Measurements from ENCODE around the gene TGFA. TPM values are rescaled to one million over a fixed set of nuclear protein-coding genes. Genes with fewer than 3 reads are reported as not detected.
"Not testable (repeated sequence)": the region's sequence is repeated elsewhere in the genome, so short reads cannot be mapped to it uniquely, and the experiment has no call there.

Gene TGFA
- polyA plus RNA-seq, 12 donors, result 0.44 to 3.8 (median 0.97) TPM; not detected in 1

- no peak for DNase-seq
These were observed 55.6 kb downstream of the TGFA start for GRCh38 chr2:70498054-70498453.

- no peak for DNase-seq
These were observed 56.8 kb downstream of the TGFA start for GRCh38 chr2:70496819-70497218.

- DNase-seq, result no peak
These were observed 59.2 kb downstream of the TGFA start for GRCh38 chr2:70494293-70494886.

DNA sequence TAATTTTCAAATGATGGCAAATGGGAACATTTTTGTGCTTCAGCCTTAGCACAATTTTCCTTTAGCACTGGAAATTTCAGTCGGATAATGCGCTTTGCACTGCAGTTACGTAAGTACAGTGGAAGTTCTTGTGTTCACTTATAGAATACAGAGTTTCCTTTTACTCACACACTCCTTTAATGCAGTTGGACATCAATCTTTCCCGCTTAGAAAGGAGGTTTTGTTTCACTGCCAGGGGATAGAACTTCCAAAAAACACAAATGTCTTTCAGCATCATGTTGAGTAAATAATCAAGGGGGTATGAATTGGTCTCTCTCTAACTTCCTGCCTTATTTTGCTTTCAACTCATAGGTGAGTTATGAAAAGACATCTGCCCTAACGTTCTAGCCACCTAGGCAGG is 63.2 kb downstream of the TGFA start:
- no peak for DNase-seq

DNA sequence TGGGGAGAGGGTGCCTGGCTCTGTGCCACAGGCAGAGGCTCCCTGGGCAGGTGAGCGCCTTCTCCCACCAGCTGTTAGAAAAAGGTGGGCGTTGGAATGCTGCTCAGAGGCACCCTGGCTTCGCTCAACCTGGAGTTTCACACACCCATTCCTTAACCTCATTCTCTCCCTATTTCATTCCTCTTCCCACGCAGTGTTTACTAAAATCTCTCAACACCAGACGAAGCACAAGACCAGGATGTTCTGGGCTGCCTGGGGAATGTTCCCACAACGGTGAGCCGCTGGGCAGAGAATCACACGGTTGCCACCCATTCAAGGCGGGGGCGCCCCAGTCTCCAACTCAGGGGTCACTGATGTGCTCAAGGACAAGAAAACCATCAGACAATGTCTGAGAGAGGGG is 64.5 kb downstream of the TGFA start:
- no peak for DNase-seq

DNA sequence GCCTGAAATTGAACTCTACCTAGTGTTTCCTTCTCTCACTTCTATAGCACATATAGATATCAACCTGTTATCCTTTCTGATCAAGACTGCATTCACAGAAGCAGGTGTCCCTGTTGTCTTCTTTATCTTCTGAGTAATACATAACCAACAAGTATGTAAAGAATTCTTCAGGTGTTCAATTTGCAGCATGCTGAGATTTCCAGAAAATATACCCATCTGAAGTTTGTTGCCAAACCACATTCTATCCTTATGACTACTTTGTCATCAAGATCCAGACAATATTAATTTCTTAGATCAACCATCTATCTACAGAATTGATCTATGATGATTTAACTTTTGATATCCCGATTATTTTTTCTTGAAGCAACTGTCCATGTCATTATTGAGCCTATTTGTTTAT is 69.5 kb downstream of the TGFA start:
- DNase-seq, result no peak

DNA sequence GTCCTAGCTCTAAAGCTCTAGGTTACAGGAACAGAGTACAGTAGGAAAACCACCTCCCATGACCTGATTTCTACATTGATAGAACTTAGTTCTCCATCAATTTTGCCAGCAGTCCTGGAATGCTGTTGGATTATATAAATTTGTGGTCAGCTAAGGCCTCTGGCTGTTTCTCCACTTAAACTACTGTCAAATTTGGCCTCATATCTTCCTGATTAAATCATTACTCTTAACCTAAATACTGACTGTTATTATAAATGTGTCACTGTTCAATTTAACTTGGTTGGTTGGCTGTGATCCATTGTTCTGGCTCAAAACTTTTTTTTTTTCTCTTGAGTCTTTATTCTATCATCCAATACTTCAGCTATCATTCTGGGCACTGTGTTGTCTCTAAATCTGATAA is 71.2 kb downstream of the TGFA start:
- no peak for DNase-seq

DNA sequence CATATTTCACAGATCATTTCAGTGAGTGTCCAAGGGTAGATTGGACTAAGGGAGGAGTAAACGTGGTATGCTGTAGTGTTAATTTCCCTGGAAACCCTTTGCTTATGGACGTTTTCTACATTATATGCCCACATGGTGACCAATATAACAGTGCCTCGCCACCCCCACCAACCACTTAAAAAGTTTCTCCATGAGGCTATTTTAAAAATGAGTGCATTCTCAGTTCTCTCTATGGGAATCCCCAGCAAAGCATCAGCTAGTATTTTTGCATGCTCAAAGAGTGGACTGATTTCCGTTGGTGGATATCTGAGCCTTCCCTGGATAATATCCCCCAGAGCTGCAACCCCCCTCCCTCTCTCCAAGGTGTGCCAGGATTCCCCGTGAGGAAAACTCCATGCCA is 73.2 kb downstream of the TGFA start:
- no peak for DNase-seq

- DNase-seq, result no peak
These were observed 73.8 kb downstream of the TGFA start for GRCh38 chr2:70479816-70480215.

DNA sequence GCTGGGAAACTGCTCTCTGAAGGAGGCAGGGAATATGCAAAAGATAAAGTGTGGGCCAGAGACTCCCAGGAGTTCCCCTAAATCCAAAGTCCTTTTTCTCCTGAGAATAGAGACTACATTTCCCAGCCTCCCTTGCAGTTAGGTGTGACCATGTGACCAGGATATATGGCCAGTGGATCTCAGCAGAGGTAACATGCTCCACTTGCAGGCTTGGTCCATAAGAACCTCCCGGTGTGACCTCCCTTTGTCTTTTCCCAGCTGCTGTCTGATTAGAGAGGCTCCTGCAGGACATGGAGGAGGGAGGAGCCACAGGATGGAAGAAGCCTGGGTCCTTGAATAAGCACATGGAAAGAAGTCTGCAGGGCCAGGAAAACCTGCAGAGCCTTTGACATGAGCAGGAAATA is 76.2 kb downstream of the TGFA start:
- DNase-seq, result no peak

- no peak for DNase-seq
These were observed 78.4 kb downstream of the TGFA start for GRCh38 chr2:70475266-70475665.

- DNase-seq, result no peak
These were observed 79.3 kb downstream of the TGFA start for GRCh38 chr2:70474256-70474848.

GRCh38 chr2:70473101-70473722 is 80.4 kb downstream of the TGFA start:
- no peak for DNase-seq

- DNase-seq, result no peak
These were observed 81.3 kb downstream of the TGFA start for GRCh38 chr2:70472221-70472890.

DNA sequence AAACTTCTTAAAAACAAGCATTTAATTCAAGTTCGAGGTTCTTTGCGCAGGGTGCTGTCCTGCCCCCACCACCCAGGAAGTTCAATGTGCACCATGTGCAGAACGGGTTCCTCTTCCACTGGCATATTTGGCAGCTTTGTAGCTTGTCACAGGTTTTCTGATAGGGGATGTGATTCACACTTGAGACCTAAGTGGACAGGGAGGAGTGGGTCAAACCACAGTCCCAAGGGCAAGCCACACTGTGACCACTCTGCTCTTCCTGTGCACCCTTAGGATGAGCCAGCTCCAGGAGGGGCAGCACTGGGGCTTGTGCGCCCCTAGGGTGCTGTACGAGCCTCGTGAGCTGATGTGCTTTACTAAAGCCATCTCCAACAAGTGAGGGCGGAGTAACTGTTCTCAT is 82.5 kb downstream of the TGFA start:
- DNase-seq, result no peak

DNA sequence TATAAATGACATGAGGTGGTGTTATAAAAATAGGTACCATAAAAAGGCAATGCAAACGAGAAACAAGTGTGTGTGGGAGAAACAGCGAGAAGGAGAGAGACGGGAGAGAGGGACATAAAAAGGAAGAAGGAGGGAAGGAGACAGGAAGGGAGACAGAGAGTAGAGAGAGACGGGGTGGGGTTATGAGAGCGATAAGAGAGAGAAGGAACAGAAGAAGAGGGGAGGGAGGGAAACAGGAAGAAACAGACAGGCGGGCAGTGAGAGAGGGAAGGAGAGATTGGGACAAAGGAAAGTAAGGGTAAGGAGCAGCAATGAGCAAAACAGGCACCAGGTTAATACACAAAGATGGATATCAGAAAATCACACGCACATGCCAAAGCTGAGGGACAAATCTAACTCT is 83.7 kb downstream of the TGFA start:
- no peak for DNase-seq

DNA sequence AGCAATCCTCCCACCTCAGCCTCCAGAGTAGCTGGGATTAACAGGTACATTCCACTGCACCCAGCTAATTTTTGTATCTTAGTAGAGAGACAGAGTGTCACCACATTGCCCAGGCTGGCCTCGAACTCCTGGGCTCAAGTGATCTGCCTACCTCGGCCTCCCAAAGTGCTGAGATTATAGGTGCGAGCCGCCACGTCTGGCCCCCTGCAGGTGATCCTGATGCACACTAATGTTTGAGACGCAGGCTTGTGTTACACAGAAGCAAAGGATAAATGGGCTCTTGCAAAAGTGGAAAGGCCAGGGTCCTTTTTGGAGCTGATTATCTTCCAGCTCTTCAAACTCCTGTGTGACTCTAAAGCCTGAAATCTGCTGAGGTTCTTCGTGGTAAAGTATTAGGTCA is 84.2 kb downstream of the TGFA start:
- DNase-seq, result no peak

GRCh38 chr2:70468878-70469277 is 84.7 kb downstream of the TGFA start:
- DNase-seq, result no peak

DNA sequence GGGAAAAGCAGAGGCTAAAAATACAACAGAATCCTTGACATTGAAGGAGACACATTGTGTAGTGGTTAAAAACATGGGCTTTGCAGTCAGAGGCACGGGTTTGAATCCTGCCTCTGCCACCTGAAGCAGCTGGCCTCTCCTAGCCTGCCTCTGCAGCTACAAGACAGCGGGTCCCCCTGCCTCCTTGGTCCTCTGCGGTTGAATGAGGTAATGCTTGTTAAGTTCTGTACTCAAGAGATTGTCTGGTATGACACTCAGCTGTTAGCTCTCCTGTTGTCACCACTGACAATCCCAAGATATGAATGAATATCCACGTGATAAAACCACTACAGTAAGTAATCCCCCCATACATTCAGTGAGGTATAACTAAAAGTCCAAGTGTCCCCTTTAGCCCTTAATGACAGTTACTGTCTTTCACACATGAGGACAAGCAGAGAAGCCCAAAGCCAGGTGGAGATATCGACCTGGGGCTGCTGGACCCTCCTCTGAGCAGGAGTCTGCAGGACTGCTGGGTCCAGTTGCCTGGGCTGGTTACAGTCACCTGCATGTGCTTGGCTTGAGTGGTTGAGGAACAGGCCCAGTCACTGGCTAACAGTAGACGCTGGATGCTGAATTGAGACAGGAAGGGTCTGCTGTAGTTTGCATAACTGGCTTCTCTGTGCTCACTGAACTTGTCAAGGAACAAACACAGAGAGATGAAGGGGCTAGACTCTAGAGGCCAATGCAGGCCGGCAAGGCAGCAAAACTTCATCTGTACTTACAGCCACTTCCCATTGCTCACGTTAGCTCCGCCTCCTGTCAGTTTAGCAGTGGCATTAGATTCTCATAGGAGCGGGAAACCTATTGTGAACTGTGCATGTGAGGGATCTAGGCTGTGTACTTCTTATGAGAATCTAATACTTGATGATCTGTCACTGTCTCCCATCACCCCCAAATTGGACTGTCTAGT is 85.5 kb downstream of the TGFA start:
- no peak for DNase-seq

- DNase-seq, result no peak
These were observed 86.4 kb downstream of the TGFA start for GRCh38 chr2:70467237-70467636.

- not testable (repeated sequence) for DNase-seq
These were observed 87.0 kb downstream of the TGFA start for GRCh38 chr2:70466647-70467046.

DNA sequence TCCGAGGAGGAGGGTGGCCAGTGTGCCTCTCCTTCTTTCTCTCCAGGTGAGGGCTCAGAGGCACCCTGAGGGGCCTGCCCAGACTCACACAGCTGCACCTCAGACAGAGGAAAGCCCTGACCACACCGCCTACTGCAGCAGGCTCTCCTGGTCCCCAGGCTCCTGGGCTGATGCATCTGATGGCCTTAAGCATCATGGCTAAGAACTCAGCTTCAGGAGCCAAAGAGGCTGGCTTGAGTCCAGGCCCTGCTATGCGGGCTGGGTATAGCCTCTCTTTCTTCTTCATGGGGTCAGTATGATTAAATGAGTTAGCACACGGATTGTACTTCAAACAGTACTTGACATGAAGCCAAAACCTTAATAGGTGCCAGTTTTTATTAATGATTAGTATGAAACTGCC is 89.6 kb downstream of the TGFA start:
- no peak for DNase-seq
